GM23338 (cell line): ENCODE results near the gene WDR44.

Experiments
- CREB1 ChIP-seq: fragments of 250-450 bp; sonication (Bioruptor Pico); IDR thresholded peaks from 2 replicates; pipeline ENCODE4 v1.5.0; 2020; ENCODE audit warnings: low read depth, mild to moderate bottlenecking, moderate library complexity
- EZH2 ChIP-seq: fragments of 200-600 bp; sonication (generic); IDR thresholded peaks from one replicate; pipeline ENCODE4 v1.8.0; 2017; ENCODE audit warnings: antibody characterized with exemption, mild to moderate bottlenecking, low read depth; ENCODE audit not compliant: unreplicated experiment
- EZH2phosphoT487 ChIP-seq: fragments of 200-600 bp; sonication (generic); IDR thresholded peaks from one replicate; pipeline ENCODE4 v1.8.1; 2018; ENCODE audit warnings: antibody characterized with exemption; ENCODE audit not compliant: unreplicated experiment
- JUNB ChIP-seq: IDR thresholded peaks from one replicate; pipeline ENCODE4 v1.6.1; 2016; ENCODE audit warnings: antibody characterized with exemption; ENCODE audit not compliant: unreplicated experiment
- NANOG ChIP-seq: IDR thresholded peaks from 2 replicates; pipeline ENCODE4 v1.6.1; 2016; ENCODE audit warnings: antibody characterized with exemption, borderline replicate concordance
- POLR2AphosphoS5 ChIP-seq: IDR thresholded peaks from 2 replicates; pipeline ENCODE4 v1.6.1; 2016; ENCODE audit warnings: antibody characterized with exemption, low read depth
- STAT1 ChIP-seq: IDR thresholded peaks from one replicate; pipeline ENCODE4 v1.6.1; 2016; ENCODE audit warnings: antibody characterized with exemption; ENCODE audit not compliant: unreplicated experiment
- TF ChIP-seq, protein P1 (sequence below), 2 experiments: fragments of 200-600 bp in 1 of 2; sonication (generic) in 1 of 2; conservative IDR thresholded peaks; 2 replicates each; pipeline versions ENCODE4 v1.5.1 to v1.6.1; 2016 to 2017; ENCODE audit warnings: antibody characterized with exemption in 2 of 2, low read depth in 2 of 2, mild to moderate bottlenecking in 2 of 2, moderate library complexity in 1 of 2
- TF ChIP-seq, protein P2 (sequence below): IDR thresholded peaks from one replicate; pipeline ENCODE4 v1.6.1; 2018; ENCODE audit warnings: antibody characterized with exemption; ENCODE audit not compliant: unreplicated experiment
- TF ChIP-seq, protein P3 (sequence below): IDR thresholded peaks from 2 replicates; pipeline ENCODE4 v1.6.1; 2016; ENCODE audit warnings: antibody characterized with exemption

DNA sequence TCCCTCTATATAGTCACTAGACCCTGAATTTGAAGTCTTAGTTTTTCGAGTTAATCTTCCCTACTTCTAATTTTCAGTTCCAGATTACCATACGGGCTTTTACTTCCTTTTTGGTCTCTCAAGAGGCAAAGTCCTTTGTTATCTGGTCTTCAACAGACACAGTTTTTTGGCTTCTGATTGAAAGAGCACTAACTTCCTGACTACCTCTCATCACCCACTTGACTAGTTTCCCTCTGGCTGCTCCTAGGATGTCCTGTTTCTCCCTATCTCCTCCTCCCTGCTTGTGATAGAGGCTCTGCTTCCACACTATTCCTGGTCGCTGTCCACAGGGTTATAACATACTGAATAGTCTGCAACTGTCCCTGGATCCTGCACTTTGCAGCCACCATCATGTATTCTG, 16.7 kb upstream of the WDR44 start:
- TF ChIP-seq, protein P1, sequence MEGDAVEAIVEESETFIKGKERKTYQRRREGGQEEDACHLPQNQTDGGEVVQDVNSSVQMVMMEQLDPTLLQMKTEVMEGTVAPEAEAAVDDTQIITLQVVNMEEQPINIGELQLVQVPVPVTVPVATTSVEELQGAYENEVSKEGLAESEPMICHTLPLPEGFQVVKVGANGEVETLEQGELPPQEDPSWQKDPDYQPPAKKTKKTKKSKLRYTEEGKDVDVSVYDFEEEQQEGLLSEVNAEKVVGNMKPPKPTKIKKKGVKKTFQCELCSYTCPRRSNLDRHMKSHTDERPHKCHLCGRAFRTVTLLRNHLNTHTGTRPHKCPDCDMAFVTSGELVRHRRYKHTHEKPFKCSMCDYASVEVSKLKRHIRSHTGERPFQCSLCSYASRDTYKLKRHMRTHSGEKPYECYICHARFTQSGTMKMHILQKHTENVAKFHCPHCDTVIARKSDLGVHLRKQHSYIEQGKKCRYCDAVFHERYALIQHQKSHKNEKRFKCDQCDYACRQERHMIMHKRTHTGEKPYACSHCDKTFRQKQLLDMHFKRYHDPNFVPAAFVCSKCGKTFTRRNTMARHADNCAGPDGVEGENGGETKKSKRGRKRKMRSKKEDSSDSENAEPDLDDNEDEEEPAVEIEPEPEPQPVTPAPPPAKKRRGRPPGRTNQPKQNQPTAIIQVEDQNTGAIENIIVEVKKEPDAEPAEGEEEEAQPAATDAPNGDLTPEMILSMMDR (conservative IDR thresholded peaks at IDR 0.05; ENCODE audit: low read depth in 2 of 2), result no peak
- no peak for TF ChIP-seq EZH2phosphoT487
- no peak for TF ChIP-seq EZH2
- no peak for TF ChIP-seq STAT1
- TF ChIP-seq POLR2AphosphoS5, result no peak
- TF ChIP-seq, protein P2, sequence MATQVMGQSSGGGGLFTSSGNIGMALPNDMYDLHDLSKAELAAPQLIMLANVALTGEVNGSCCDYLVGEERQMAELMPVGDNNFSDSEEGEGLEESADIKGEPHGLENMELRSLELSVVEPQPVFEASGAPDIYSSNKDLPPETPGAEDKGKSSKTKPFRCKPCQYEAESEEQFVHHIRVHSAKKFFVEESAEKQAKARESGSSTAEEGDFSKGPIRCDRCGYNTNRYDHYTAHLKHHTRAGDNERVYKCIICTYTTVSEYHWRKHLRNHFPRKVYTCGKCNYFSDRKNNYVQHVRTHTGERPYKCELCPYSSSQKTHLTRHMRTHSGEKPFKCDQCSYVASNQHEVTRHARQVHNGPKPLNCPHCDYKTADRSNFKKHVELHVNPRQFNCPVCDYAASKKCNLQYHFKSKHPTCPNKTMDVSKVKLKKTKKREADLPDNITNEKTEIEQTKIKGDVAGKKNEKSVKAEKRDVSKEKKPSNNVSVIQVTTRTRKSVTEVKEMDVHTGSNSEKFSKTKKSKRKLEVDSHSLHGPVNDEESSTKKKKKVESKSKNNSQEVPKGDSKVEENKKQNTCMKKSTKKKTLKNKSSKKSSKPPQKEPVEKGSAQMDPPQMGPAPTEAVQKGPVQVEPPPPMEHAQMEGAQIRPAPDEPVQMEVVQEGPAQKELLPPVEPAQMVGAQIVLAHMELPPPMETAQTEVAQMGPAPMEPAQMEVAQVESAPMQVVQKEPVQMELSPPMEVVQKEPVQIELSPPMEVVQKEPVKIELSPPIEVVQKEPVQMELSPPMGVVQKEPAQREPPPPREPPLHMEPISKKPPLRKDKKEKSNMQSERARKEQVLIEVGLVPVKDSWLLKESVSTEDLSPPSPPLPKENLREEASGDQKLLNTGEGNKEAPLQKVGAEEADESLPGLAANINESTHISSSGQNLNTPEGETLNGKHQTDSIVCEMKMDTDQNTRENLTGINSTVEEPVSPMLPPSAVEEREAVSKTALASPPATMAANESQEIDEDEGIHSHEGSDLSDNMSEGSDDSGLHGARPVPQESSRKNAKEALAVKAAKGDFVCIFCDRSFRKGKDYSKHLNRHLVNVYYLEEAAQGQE, result no peak
- no peak for TF ChIP-seq CREB1
- no peak for TF ChIP-seq NANOG
- TF ChIP-seq, protein P3, sequence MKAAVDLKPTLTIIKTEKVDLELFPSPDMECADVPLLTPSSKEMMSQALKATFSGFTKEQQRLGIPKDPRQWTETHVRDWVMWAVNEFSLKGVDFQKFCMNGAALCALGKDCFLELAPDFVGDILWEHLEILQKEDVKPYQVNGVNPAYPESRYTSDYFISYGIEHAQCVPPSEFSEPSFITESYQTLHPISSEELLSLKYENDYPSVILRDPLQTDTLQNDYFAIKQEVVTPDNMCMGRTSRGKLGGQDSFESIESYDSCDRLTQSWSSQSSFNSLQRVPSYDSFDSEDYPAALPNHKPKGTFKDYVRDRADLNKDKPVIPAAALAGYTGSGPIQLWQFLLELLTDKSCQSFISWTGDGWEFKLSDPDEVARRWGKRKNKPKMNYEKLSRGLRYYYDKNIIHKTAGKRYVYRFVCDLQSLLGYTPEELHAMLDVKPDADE, result no peak
- no peak for TF ChIP-seq JUNB
